ENCODE results near the gene SPTLC3.

DNA sequence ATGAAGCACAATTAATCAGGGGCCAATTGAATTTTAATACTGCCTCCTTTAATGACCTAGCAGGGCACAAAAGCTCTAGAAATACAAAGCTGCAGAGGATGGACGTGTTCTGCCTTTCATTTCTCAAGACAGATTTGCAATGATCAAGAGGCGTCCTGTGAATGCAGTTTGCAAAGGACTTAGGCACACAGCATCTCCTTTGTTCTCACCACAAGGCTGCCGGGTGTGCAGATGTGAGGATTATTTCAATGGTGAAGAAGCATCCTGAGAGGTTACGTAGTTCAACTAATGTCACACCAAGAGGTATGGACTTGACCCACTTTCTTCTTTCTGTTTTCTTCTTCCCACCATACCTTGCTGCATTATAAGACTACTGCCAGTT, 42.9 kb upstream of the SPTLC3 start:
- TF ChIP-seq POLR2A (IDR thresholded peaks at IDR 0.05) = no peak
- TF ChIP-seq, protein P1, sequence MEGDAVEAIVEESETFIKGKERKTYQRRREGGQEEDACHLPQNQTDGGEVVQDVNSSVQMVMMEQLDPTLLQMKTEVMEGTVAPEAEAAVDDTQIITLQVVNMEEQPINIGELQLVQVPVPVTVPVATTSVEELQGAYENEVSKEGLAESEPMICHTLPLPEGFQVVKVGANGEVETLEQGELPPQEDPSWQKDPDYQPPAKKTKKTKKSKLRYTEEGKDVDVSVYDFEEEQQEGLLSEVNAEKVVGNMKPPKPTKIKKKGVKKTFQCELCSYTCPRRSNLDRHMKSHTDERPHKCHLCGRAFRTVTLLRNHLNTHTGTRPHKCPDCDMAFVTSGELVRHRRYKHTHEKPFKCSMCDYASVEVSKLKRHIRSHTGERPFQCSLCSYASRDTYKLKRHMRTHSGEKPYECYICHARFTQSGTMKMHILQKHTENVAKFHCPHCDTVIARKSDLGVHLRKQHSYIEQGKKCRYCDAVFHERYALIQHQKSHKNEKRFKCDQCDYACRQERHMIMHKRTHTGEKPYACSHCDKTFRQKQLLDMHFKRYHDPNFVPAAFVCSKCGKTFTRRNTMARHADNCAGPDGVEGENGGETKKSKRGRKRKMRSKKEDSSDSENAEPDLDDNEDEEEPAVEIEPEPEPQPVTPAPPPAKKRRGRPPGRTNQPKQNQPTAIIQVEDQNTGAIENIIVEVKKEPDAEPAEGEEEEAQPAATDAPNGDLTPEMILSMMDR (IDR thresholded peaks at IDR 0.05) = no peak

All from prostate gland (tissue), 2 donors.